K562 (cell line): Measurements from ENCODE around the gene THAP2. TPM values are rescaled to one million over a fixed set of nuclear protein-coding genes. Genes with fewer than 3 reads are reported as not detected.

Source experiments
- CBFA2T3 ChIP-seq: fragments of 450-650 bp; IDR thresholded peaks from 2 replicates; pipeline ENCODE4 v1.6.1; 2017
- CBX3 ChIP-seq, 2 experiments: IDR thresholded peaks; 1 replicate in 1 of 2; 2 replicates in 1 of 2; pipeline ENCODE4 v1.6.1; 2012; ENCODE audit warnings: inconsistent platforms in 2 of 2, low read length in 2 of 2, borderline replicate concordance in 1 of 2, control low read depth in 1 of 2
- CSDE1 ChIP-seq, 2 experiments: fragments of 450-650 bp; IDR thresholded peaks; 2 replicates each; pipeline ENCODE4 v1.6.1; 2016; ENCODE audit warnings: mild to moderate bottlenecking in 1 of 2
- ESRRA ChIP-seq: fragments of 450-650 bp; IDR thresholded peaks from 2 replicates; pipeline ENCODE4 v1.6.1; 2014; ENCODE audit warnings: low read depth, mild to moderate bottlenecking, moderate library complexity, borderline replicate concordance
- ILF3 ChIP-seq: fragments of 450-650 bp; IDR thresholded peaks from 2 replicates; pipeline ENCODE4 v1.6.1; 2018; ENCODE audit warnings: antibody characterized with exemption, mild to moderate bottlenecking, moderate library complexity, borderline replicate concordance
- NFXL1 ChIP-seq: fragments of 450-650 bp; formaldehyde crosslinking; IDR thresholded peaks from 2 replicates; pipeline ENCODE4 v1.4.0; 2021; ENCODE audit warnings: mild to moderate bottlenecking
- NR1H2 ChIP-seq: sonication (generic); formaldehyde crosslinking; IDR thresholded peaks from 2 replicates; pipeline ENCODE4 v1.4.0; 2020; ENCODE audit warnings: mild to moderate bottlenecking, missing genetic modification reagents
- TBL1XR1 ChIP-seq, 2 experiments: IDR thresholded peaks; 2 replicates each; pipeline ENCODE4 v1.6.1; 2012; ENCODE audit warnings: improper control_type of control experiment in 2 of 2, low read length in 2 of 2, mild to moderate bottlenecking in 1 of 2
- TBP ChIP-seq: optimal IDR thresholded peaks from 2 replicates; pipeline ENCODE3; 2011; ENCODE audit warnings: low read depth, low read length, improper control_type of control experiment
- ZC3H4 ChIP-seq: sonication (generic); formaldehyde crosslinking; IDR thresholded peaks from 2 replicates; pipeline ENCODE4 v1.9.0; 2021; ENCODE audit warnings: missing genetic modification reagents, borderline replicate concordance
- ZEB2 ChIP-seq: fragments of 450-650 bp; IDR thresholded peaks from 2 replicates; pipeline ENCODE4 v1.6.1; 2016
- ZNF431 ChIP-seq: sonication (generic); formaldehyde crosslinking; IDR thresholded peaks from 2 replicates; pipeline ENCODE4 v1.8.0; 2022; ENCODE audit warnings: mild to moderate bottlenecking, missing genetic modification reagents
- ZNF511 ChIP-seq: sonication (generic); formaldehyde crosslinking; IDR thresholded peaks from 2 replicates; pipeline ENCODE4 v1.8.0; 2022; ENCODE audit warnings: mild to moderate bottlenecking, missing genetic modification reagents
- ZNF766 ChIP-seq: fragments of 200-800 bp; sonication (Bioruptor generic); conservative IDR thresholded peaks from 2 replicates; pipeline ENCODE4 v1.6.1; 2016; ENCODE audit warnings: missing genetic modification characterization, missing compliant biosample characterization
- ZNF830 ChIP-seq: fragments of 250-450 bp; sonication (Bioruptor Pico); IDR thresholded peaks from 2 replicates; pipeline ENCODE4 v1.5.0; 2021; ENCODE audit warnings: mild to moderate bottlenecking
- polyA plus RNA-seq, 8 experiments: library from polyadenylated mRNA; depleted of rRNA in 4 of 8; stranded (reverse) in 5 of 8; unstranded in 3 of 8; fragments of >200 nt; fragmentation: Nextera tagmentation in 2 of 8; fragmentation: Illumina TruSeq in 1 of 8; extraction: Ambion mirVana in 2 of 8; extraction: Trizol in 1 of 8; gene quantifications; 2 replicates each; pipeline versions ENCODE4 v1.2.1 to v1.2.3, GENCODE V29; 2011 to 2014; ENCODE audit warnings: inconsistent platforms in 1 of 8, missing spikeins in 1 of 8
- total RNA-seq, 7 experiments: library from RNA; depleted of rRNA in 6 of 7; stranded (reverse); fragments of >200 nt in 6 of 7; fragmentation: Illumina TruSeq in 2 of 7; extraction: Trizol in 2 of 7; gene quantifications; 2 replicates each; pipeline versions ENCODE4 v1.2.1 to v1.2.3, GENCODE V29; 2011 to 2021; ENCODE audit warnings: low replicate concordance in 1 of 7
- TF ChIP-seq, protein P1 (sequence below), 2 experiments: fragments of 450-650 bp in 1 of 2; sonication (generic) in 1 of 2; formaldehyde crosslinking in 1 of 2; IDR thresholded peaks in 1 of 2; conservative IDR thresholded peaks in 1 of 2; 2 replicates each; pipeline versions ENCODE4 v1.6.1 to v1.8.1; 2016 to 2023; ENCODE audit warnings: mild to moderate bottlenecking in 2 of 2, moderate library complexity in 2 of 2, inconsistent platforms in 1 of 2, missing genetic modification reagents in 1 of 2
- TF ChIP-seq, protein P2 (sequence below), 2 experiments: IDR thresholded peaks; 2 replicates each; pipeline ENCODE4 v1.6.1; 2012; ENCODE audit warnings: improper control_type of control experiment in 2 of 2, low read depth in 2 of 2, low read length in 2 of 2, borderline replicate concordance in 1 of 2
- TF ChIP-seq, protein P3 (sequence below): IDR thresholded peaks from 2 replicates; pipeline ENCODE4 v1.6.1; 2014; ENCODE audit warnings: antibody characterized with exemption
- TF ChIP-seq, protein P4 (sequence below), 2 experiments: IDR thresholded peaks in 1 of 2; conservative IDR thresholded peaks in 1 of 2; 2 replicates each; pipeline ENCODE4 v1.6.1; 2016; ENCODE audit warnings: low read depth in 2 of 2, mild to moderate bottlenecking in 1 of 2, missing compliant biosample characterization in 1 of 2, missing genetic modification characterization in 1 of 2, moderate library complexity in 1 of 2

THAP2 gene
- total and polyA plus RNA-seq, 9 of the 15 experiments (the other 6 are each of a cell fraction or from before 2014, with no cell fraction given) = 1.8 to 18.9 (median 7.3) TPM

- TF ChIP-seq, protein P1, sequence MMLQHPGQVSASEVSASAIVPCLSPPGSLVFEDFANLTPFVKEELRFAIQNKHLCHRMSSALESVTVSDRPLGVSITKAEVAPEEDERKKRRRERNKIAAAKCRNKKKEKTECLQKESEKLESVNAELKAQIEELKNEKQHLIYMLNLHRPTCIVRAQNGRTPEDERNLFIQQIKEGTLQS (IDR thresholded peaks at IDR 0.05) = no peak
- TF ChIP-seq, protein P1 (CRISPR knock-in tag; conservative IDR thresholded peaks at IDR 0.05) = no peak
- no peak for TF ChIP-seq CBFA2T3
- TF ChIP-seq ZNF431 (CRISPR knock-in tag) = 0 out of 2 replicates have a peak, but pooled peaks have one; percentile 57
- TF ChIP-seq NR1H2 (CRISPR knock-in tag) = no peak
- 0 out of 2 replicates have a peak, but pooled peaks have one; percentile 89 for TF ChIP-seq ZC3H4 (CRISPR knock-in tag)
- TF ChIP-seq, protein P2, sequence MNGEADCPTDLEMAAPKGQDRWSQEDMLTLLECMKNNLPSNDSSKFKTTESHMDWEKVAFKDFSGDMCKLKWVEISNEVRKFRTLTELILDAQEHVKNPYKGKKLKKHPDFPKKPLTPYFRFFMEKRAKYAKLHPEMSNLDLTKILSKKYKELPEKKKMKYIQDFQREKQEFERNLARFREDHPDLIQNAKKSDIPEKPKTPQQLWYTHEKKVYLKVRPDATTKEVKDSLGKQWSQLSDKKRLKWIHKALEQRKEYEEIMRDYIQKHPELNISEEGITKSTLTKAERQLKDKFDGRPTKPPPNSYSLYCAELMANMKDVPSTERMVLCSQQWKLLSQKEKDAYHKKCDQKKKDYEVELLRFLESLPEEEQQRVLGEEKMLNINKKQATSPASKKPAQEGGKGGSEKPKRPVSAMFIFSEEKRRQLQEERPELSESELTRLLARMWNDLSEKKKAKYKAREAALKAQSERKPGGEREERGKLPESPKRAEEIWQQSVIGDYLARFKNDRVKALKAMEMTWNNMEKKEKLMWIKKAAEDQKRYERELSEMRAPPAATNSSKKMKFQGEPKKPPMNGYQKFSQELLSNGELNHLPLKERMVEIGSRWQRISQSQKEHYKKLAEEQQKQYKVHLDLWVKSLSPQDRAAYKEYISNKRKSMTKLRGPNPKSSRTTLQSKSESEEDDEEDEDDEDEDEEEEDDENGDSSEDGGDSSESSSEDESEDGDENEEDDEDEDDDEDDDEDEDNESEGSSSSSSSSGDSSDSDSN (IDR thresholded peaks at IDR 0.05; ENCODE audit: borderline replicate concordance in 1 of 2, low read depth in 2 of 2, low read length in 2 of 2) = no peak
- TF ChIP-seq CBX3 (IDR thresholded peaks at IDR 0.05; ENCODE audit: borderline replicate concordance in 1 of 2, low read length in 2 of 2) = peak in 1 of 2 experiments; percentile 8; a peak in 1 of 3 replicates
- TF ChIP-seq ZNF511 (CRISPR knock-in tag) = peak; percentile 57; the same call in 1 of the 2 replicates
- 0 out of 4 replicates have a peak, but pooled peaks of 1 of the 2 experiments have one; percentile 34 for TF ChIP-seq TBL1XR1 (IDR thresholded peaks at IDR 0.05; ENCODE audit: low read length in 2 of 2)
- TF ChIP-seq ZNF830 (CRISPR knock-in tag) = no peak
- no peak for TF ChIP-seq TBP
- TF ChIP-seq, protein P3, sequence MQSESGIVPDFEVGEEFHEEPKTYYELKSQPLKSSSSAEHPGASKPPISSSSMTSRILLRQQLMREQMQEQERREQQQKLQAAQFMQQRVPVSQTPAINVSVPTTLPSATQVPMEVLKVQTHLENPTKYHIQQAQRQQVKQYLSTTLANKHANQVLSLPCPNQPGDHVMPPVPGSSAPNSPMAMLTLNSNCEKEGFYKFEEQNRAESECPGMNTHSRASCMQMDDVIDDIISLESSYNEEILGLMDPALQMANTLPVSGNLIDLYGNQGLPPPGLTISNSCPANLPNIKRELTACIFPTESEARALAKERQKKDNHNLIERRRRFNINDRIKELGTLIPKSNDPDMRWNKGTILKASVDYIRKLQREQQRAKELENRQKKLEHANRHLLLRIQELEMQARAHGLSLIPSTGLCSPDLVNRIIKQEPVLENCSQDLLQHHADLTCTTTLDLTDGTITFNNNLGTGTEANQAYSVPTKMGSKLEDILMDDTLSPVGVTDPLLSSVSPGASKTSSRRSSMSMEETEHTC = no peak
- TF ChIP-seq, protein P4, sequence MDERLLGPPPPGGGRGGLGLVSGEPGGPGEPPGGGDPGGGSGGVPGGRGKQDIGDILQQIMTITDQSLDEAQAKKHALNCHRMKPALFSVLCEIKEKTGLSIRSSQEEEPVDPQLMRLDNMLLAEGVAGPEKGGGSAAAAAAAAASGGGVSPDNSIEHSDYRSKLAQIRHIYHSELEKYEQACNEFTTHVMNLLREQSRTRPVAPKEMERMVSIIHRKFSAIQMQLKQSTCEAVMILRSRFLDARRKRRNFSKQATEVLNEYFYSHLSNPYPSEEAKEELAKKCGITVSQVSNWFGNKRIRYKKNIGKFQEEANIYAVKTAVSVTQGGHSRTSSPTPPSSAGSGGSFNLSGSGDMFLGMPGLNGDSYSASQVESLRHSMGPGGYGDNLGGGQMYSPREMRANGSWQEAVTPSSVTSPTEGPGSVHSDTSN (CRISPR knock-in tag; IDR thresholded peaks at IDR 0.05; ENCODE audit: low read depth) = no peak
- TF ChIP-seq, protein P4 (tag; conservative IDR thresholded peaks at IDR 0.05; ENCODE audit: low read depth) = no peak
- no peak for TF ChIP-seq NFXL1 (CRISPR knock-in tag)
- 0 out of 2 replicates have a peak, but pooled peaks have one; percentile 25 for TF ChIP-seq ZEB2
- TF ChIP-seq ILF3 = no peak
- 0 out of 2 replicates have a peak, but pooled peaks have one; percentile 35 for TF ChIP-seq ZNF766 (CRISPR knock-in tag)
- TF ChIP-seq ESRRA = no peak
- TF ChIP-seq CSDE1 (IDR thresholded peaks at IDR 0.05) = no peak
Observed at GRCh38 chr12:71664411-71665089, 449 bp downstream of the THAP2 start (continued).
